ENCODE data around the gene RABEP1.

Gene RABEP1

GRCh38 chr17:5355421-5356129 is 73.5 kb downstream of the RABEP1 start:
- H3K4me3 ChIP-seq (ENCODE audit: low read depth, low read length), result no peak overlapping the region
- TF ChIP-seq CTCF (IDR thresholded peaks at IDR 0.05), result no peak
- no peak overlapping the region for H2AFZ ChIP-seq
- H3K27me3 ChIP-seq (ENCODE audit: control insufficient read depth, insufficient read depth, low read length), result no peaks in the 10 kb centered on the region
- H3K9me3 ChIP-seq (ENCODE audit: control insufficient read depth, low read length), result no peaks in the 10 kb centered on the region
- H3K36me3 ChIP-seq (ENCODE audit: control insufficient read depth, insufficient read depth, low read length), result peaks cover 3% of the 10 kb centered on the region
- no peak overlapping the region for H3K27ac ChIP-seq
- H3K4me2 ChIP-seq (ENCODE audit: low read length), result no peak overlapping the region
- peaks cover 2% of the 10 kb centered on the region for H3K79me2 ChIP-seq
- no peak overlapping the region for H3K9ac ChIP-seq
- H3K4me1 ChIP-seq, result no peaks in the 10 kb centered on the region

- H3K79me2 ChIP-seq, result peaks cover 9% of the 10 kb centered on the region
- H3K9ac ChIP-seq, result no peak overlapping the region
- H3K4me1 ChIP-seq, result no peaks in the 10 kb centered on the region
- no peaks in the 10 kb centered on the region for H3K9me3 ChIP-seq (ENCODE audit: control insufficient read depth, low read length)
- no peak overlapping the region for H3K4me3 ChIP-seq (ENCODE audit: low read depth, low read length)
- no peaks in the 10 kb centered on the region for H3K27me3 ChIP-seq (ENCODE audit: control insufficient read depth, insufficient read depth, low read length)
- H3K4me2 ChIP-seq (ENCODE audit: low read length), result no peak overlapping the region
- no peak overlapping the region for H3K27ac ChIP-seq
- no peak for TF ChIP-seq CTCF (IDR thresholded peaks at IDR 0.05)
- H3K36me3 ChIP-seq (ENCODE audit: control insufficient read depth, insufficient read depth, low read length), result no peaks in the 10 kb centered on the region
- no peak overlapping the region for H2AFZ ChIP-seq
Measured at GRCh38 chr17:5361426-5361825, 79.3 kb downstream of the RABEP1 start.

GRCh38 chr17:5362162-5362811 is 80.2 kb downstream of the RABEP1 start:
- Histone ChIP-seq H3K9me3 (ENCODE audit: control insufficient read depth, low read length) (no peaks in the 10 kb centered on the region), H2AFZ (no peak overlapping the region), H3K27me3 (ENCODE audit: control insufficient read depth, insufficient read depth, low read length) (no peaks in the 10 kb centered on the region), H3K4me3 (ENCODE audit: low read depth, low read length) (no peak overlapping the region), H3K36me3 (ENCODE audit: control insufficient read depth, insufficient read depth, low read length) (no peaks in the 10 kb centered on the region), H3K79me2 (peaks cover 12% of the 10 kb centered on the region), H3K4me2 (ENCODE audit: low read length) (no peak overlapping the region), H3K4me1 (no peaks in the 10 kb centered on the region), H3K9ac (no peak overlapping the region), H3K27ac (no peak overlapping the region)
- no peak for TF ChIP-seq CTCF (IDR thresholded peaks at IDR 0.05)

GRCh38 chr17:5364156-5364555 is 82.1 kb downstream of the RABEP1 start:
- peaks cover 12% of the 10 kb centered on the region for H3K79me2 ChIP-seq
- no peaks in the 10 kb centered on the region for H3K36me3 ChIP-seq (ENCODE audit: control insufficient read depth, insufficient read depth, low read length)
- H3K4me1 ChIP-seq, result no peaks in the 10 kb centered on the region
- H3K4me3 ChIP-seq (ENCODE audit: low read depth, low read length), result no peak overlapping the region
- no peak overlapping the region for H3K27ac ChIP-seq
- no peaks in the 10 kb centered on the region for H3K9me3 ChIP-seq (ENCODE audit: control insufficient read depth, low read length)
- H2AFZ ChIP-seq, result no peak overlapping the region
- H3K9ac ChIP-seq, result no peak overlapping the region
- H3K27me3 ChIP-seq (ENCODE audit: control insufficient read depth, insufficient read depth, low read length), result no peaks in the 10 kb centered on the region
- no peak for TF ChIP-seq CTCF (IDR thresholded peaks at IDR 0.05)
- no peak overlapping the region for H3K4me2 ChIP-seq (ENCODE audit: low read length)

- TF ChIP-seq CTCF (IDR thresholded peaks at IDR 0.05), result no peak
- H3K27ac ChIP-seq, result no peak overlapping the region
- H3K9me3 ChIP-seq (ENCODE audit: control insufficient read depth, low read length), result no peaks in the 10 kb centered on the region
- H3K4me2 ChIP-seq (ENCODE audit: low read length), result no peak overlapping the region
- H2AFZ ChIP-seq, result no peak overlapping the region
- no peak overlapping the region for H3K4me3 ChIP-seq (ENCODE audit: low read depth, low read length)
- no peaks in the 10 kb centered on the region for H3K27me3 ChIP-seq (ENCODE audit: control insufficient read depth, insufficient read depth, low read length)
- H3K4me1 ChIP-seq, result no peaks in the 10 kb centered on the region
- H3K9ac ChIP-seq, result no peak overlapping the region
- H3K79me2 ChIP-seq, result peaks cover 12% of the 10 kb centered on the region
- H3K36me3 ChIP-seq (ENCODE audit: control insufficient read depth, insufficient read depth, low read length), result no peaks in the 10 kb centered on the region
Measured at GRCh38 chr17:5364696-5365095, 82.6 kb downstream of the RABEP1 start.
